ENCODE measurements around the gene NID1.

Gene NID1

GRCh38 chr1:236066828-236067386 is 2.0 kb upstream of the NID1 start:
- DNase-seq (ENCODE audit: low spot score): no peak

GRCh38 chr1:236066054-236066453 is 1.2 kb upstream of the NID1 start:
- DNase-seq (ENCODE audit: low spot score): no peak

GRCh38 chr1:236065509-236066005 is 667 bp upstream of the NID1 start:
- DNase-seq (ENCODE audit: low spot score): no peak

- peak; percentile 57 for DNase-seq (ENCODE audit: low spot score)
These were observed 794 bp downstream of the NID1 start for GRCh38 chr1:236063919-236064673.

- no peak for DNase-seq (ENCODE audit: low spot score)
These were observed 1.4 kb downstream of the NID1 start for GRCh38 chr1:236063551-236063918.

GRCh38 chr1:236060286-236060685 is 4.6 kb downstream of the NID1 start:
- no peak for DNase-seq (ENCODE audit: low spot score)

- no peak for DNase-seq (ENCODE audit: low spot score)
These were observed 5.9 kb downstream of the NID1 start for GRCh38 chr1:236059011-236059410.

GRCh38 chr1:236058141-236058934 is 6.6 kb downstream of the NID1 start:
- peak; percentile 93 for DNase-seq (ENCODE audit: low spot score)

- no peak for DNase-seq (ENCODE audit: low spot score)
These were observed 7.3 kb downstream of the NID1 start for GRCh38 chr1:236057546-236057945.

- no peak for DNase-seq (ENCODE audit: low spot score)
These were observed 12.5 kb downstream of the NID1 start for GRCh38 chr1:236052232-236052993.

GRCh38 chr1:236051242-236051791 is 13.6 kb downstream of the NID1 start:
- no peak for DNase-seq (ENCODE audit: low spot score)

- no peak for DNase-seq (ENCODE audit: low spot score)
These were observed 19.1 kb downstream of the NID1 start for GRCh38 chr1:236045771-236046170.

GRCh38 chr1:236044341-236044740 is 20.5 kb downstream of the NID1 start:
- DNase-seq (ENCODE audit: low spot score): no peak

GRCh38 chr1:236041631-236042618 is 23.0 kb downstream of the NID1 start:
- DNase-seq (ENCODE audit: low spot score): no peak

GRCh38 chr1:236039740-236040685 is 24.9 kb downstream of the NID1 start:
- peak; percentile 55 for DNase-seq (ENCODE audit: low spot score)

- no peak for DNase-seq (ENCODE audit: low spot score)
These were observed 26.9 kb downstream of the NID1 start for GRCh38 chr1:236038034-236038433.

GRCh38 chr1:236035681-236036101 is 29.2 kb downstream of the NID1 start:
- DNase-seq (ENCODE audit: low spot score): no peak

- no peak for DNase-seq (ENCODE audit: low spot score)
These were observed 31.6 kb downstream of the NID1 start for GRCh38 chr1:236033336-236033735.

- DNase-seq (ENCODE audit: low spot score): no peak
These were observed 34.4 kb downstream of the NID1 start for GRCh38 chr1:236030534-236030933.
